Stimulated activated CD8-positive, alpha-beta memory T cell treated with anti-CD3 and anti-CD28 coated beads, Interleukin-4, amount 100 ng/mL, for 48 hours (primary cell): ENCODE results near the gene MPRIP.
"Not testable (repeated sequence)": the region's sequence is repeated elsewhere in the genome, so short reads cannot be mapped to it uniquely, and the experiment has no call there.

Experiments used
- DNase-seq: peaks from one replicate; pipeline ENCODE4 v3.0.0-alpha.2; 2020

The MPRIP gene

GRCh38 chr17:17130077-17130844 is 88.0 kb downstream of the MPRIP start:
- DNase-seq: no peak

DNA sequence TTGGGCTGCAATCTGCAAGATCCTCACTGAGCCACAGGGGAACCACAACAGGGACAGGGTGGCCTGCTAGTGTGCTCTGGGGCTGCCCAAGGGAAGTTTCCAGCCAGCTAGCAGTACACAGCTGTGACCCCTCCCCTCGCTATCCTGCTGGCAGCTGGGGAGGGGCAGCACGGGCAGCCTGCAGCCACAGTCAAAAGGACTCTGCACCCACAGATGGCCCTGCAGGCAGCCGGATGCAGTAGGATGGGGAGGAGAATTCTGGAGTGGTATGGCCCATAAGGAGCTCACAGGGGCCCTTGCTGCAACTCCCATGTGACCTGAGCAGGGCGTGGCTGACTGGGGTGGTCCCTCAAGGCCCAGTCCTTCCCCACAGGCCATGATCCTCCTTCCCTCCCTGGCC is 89.6 kb downstream of the MPRIP start:
- no peak for DNase-seq

- DNase-seq: no peak
Measured at GRCh38 chr17:17132746-17133145, 90.5 kb downstream of the MPRIP start.

- DNase-seq: no peak
Measured at GRCh38 chr17:17134051-17134956, 92.0 kb downstream of the MPRIP start.

DNA sequence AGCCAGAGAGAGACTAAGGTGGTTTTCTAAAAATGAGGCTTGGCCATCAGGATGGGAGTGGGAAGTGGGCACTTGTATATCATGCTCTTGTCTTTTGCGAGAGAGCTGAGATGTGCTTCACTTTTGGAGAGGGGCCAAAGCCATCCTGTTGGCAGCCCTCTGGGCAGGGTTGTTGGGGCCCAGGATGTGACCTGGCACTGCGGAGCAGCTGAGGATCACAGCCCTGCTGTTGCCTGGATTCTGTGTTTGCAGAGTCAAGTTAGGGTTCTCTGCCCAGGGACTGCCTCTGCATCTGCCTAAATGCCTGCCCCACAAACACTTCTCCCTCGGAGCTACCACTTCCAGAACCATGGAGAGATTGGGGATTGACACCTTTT is 92.7 kb downstream of the MPRIP start:
- DNase-seq: no peak

DNA sequence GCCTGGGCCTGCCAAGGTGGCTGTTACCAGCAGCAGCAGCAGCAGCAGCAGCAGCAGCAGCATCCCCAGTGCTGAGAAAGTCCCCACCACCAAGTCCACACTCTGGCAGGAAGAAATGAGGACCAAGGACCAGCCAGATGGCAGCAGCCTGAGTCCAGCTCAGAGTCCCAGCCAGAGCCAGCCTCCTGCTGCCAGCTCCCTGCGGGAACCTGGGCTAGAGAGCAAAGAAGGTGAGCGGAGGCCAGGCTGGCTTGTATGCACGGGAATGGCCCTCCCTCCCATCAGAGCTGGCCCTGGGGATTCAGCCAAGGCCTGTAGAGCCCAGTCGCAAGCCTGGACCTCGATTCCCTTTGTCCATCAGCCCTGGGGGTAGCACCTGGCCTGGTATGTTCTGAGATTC is 94.0 kb downstream of the MPRIP start:
- not testable (repeated sequence) for DNase-seq

GRCh38 chr17:17137731-17138585 is 95.7 kb downstream of the MPRIP start:
- no peak for DNase-seq

DNA sequence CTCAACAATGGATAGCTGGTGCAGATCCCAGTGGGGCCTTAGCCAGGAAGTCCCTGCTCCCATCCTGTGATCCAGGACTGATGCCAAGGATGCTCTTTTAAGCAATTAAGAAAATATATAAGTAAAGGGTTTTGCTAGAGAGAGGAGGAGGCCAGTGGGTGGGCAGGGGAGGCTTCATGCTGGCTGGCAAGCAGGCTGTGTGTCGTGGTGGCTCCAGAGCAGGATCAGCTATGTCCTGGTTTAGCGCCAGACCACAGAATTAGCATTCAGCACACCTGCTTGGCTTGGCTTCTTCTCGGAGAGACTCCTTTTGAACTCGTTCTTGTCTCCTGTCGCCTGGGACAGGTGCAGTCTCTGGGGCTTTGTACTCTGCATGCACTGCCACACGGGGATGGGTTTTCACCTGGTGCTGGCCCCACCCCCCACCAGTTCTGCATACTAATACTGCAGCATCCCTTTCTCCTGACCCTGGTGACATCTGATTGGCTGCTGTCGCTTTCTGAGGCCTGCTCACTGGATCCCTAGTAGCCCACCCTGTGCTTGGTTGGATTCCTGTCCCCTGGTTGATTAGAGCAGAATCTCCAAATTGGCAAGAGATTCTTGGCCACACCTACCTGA is 97.8 kb downstream of the MPRIP start:
- no peak for DNase-seq

DNA sequence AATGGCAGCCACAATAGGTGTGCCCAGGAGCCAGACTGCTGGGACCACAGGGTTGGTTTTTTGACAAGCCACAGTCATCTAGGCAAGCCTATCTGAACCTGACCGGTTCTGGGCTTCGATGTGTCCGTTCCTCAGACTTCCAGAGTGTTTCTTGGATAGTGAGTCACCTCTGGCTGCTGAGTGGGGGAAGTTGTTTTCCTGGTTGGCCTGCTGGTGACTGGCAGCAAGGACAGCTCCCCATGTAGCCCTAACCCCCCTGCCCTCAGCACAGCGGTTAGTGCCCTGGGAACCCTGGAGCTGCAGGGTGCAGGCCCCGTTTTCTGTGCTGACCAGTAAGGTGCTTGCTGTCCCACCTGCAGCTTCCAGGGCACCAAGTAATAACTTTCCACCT is 98.3 kb downstream of the MPRIP start:
- DNase-seq: no peak

DNA sequence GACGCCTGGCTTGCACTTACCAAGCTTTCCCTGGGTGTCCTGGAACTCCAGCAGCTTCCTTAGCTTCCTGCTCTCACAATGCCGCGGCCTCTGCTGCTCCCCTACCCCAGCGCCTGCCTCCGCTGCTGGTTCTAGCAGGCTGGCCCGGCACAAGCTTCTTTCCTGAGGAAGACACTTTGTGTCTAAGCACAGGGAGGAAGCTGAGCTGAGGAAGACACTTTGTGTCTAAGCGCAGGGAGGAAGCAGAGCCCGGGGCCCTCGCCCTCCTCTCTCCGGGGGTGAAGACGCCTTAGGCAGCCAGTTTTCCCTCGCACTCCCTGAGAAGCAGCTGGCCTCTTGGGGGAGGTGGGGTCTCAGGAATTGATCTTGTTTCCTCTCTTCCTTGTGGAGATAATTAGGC is 99.0 kb downstream of the MPRIP start:
- DNase-seq: no peak

- DNase-seq: peak; percentile 66
Measured at GRCh38 chr17:17141860-17142552, 99.7 kb downstream of the MPRIP start.

DNA sequence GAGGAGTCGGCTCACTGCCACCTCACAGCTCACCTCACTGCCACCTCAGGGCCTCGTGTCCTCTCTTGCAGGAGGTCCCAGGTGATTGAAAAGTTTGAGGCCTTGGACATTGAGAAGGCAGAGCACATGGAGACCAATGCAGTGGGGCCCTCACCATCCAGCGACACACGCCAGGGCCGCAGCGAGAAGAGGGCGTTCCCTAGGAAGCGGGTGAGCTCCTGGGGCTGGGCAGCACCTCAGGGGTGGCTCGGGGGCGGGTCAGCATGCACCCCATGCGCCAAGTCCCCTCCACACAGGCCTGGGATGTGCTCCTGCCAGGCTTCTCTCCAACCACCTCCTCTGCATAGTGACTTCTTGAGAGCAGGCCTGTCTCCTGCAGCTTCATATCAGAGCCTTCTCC is 100.3 kb downstream of the MPRIP start:
- DNase-seq: no peak

DNA sequence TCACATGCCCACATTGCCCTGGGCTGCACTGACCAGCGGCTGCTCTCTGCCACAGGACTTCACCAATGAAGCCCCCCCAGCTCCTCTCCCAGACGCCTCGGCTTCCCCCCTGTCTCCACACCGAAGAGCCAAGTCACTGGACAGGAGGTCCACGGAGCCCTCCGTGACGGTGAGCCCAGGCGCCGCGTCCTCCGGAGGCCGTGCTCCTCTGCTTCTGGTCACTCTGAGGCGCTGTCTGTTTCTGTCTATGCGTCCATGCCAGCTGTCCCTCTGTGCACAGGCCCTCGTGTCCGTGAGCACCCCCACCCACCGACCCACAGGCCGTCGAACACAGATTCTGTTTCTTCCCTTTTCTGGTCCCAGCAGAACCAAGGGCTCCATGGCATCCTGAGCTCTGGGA is 101.2 kb downstream of the MPRIP start:
- DNase-seq: no peak

DNA sequence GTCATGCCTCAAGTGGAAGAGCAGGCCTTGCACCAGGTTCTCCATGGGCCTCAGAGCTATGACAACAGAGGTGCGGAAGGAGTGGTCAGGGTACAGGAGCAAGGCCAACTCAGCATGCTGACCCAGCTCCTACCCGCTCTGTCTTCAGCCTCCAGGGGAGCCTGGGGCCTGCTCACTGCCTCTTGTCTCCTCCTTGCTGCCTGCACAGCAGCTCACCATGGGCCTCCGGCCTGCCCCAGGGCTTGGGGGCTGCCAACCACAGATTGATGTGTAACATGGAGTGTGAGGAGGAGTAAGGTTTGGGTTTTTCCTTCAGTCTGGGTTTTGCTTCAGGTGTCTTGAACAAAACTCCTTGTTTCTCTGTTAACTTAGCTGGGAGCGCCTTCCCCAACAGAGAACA is 101.8 kb downstream of the MPRIP start:
- no peak for DNase-seq

- DNase-seq: no peak
Measured at GRCh38 chr17:17144916-17145665, 102.8 kb downstream of the MPRIP start.

- DNase-seq: peak; percentile 45
Measured at GRCh38 chr17:17146786-17147406, 104.6 kb downstream of the MPRIP start.

- no peak for DNase-seq
Measured at GRCh38 chr17:17147821-17148220, 105.6 kb downstream of the MPRIP start.

- no peak for DNase-seq
Measured at GRCh38 chr17:17149520-17150447, 107.5 kb downstream of the MPRIP start.

DNA sequence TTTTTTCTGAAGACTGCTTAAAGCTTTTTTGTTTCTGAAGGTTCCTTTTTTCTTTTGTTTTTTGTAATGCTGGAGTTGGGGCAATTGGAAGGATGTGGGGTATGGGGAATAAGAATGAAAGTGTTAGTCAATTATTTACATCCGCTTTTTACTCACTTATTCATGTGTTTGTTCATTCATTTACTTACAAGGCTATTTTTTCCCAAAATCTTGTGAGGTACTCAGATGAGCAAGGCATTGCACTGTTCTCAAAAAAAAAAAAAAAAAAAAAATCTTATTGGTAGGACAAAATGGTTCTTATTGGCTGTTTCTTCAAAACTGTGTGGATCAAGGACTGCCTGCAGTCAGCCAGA is 108.2 kb downstream of the MPRIP start:
- no peak for DNase-seq

DNA sequence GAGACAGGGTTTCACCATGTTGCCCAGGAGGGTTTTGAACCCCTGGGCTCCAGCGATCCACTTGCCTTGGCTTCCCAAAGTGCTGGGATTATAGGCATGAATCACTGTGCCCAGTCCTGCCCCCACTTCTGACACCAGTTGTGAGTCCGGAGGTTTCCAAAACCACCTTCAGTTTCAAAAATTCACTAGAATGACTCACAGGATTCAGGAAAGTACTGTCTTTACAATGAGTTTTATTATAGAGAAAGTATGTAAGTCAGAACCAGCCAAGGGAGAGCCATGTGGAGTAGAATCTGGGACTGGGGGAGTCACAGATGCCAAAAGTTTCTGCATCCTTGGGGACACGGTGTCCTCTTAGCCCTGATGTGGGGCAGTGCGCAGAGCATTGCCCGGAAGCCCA is 108.8 kb downstream of the MPRIP start:
- DNase-seq: peak; percentile 40
